ENCODE data around the gene ELMO1. TPM values are rescaled to one million over a fixed set of nuclear protein-coding genes. Genes with fewer than 3 reads are reported as not detected.

The ELMO1 gene
- total and polyA plus RNA-seq, 10 of the 15 experiments (the other 5 are each of a cell fraction or from before 2014, with no cell fraction given) = 22.6 to 85.9 (median 56.6) TPM

- no peak for TF ChIP-seq CEBPZ (IDR thresholded peaks at IDR 0.05; ENCODE audit: low read depth, low read length)
- TF ChIP-seq ZBTB40 (IDR thresholded peaks at IDR 0.05; ENCODE audit: borderline replicate concordance) = no peak
- no peak for TF ChIP-seq ESRRA (IDR thresholded peaks at IDR 0.05; ENCODE audit: low read length)
- no peak for TF ChIP-seq RB1 (IDR thresholded peaks at IDR 0.05; ENCODE audit: borderline replicate concordance)
- TF ChIP-seq USF2 (IDR thresholded peaks at IDR 0.05; ENCODE audit: borderline replicate concordance, low read depth, low read length) = no peak
- no peak for TF ChIP-seq LARP7 (IDR thresholded peaks at IDR 0.05)
- TF ChIP-seq ZNF622 (IDR thresholded peaks at IDR 0.05) = no peak
These were observed 89.5 kb downstream of the ELMO1 start (continued) for GRCh38 chr7:37359180-37359579.

Data from GM12878 (cell line).